WTC11 (cell line): ENCODE data around the gene VPS8. TPM values are rescaled to one million over a fixed set of nuclear protein-coding genes. Genes with fewer than 3 reads are reported as not detected.

Source experiments
- ATAC-seq: fragments of 200-7000 bp; cut with Tn5 transposase; 2 replicates; pipeline ENCODE4 v1.10.0; 2021; ENCODE audit warnings: mild to moderate bottlenecking, moderate library complexity
- CTCF ChIA-PET: fragments of 300-600 bp; sonication (Branson Sonifier 250); formaldehyde crosslinking; loops from one replicate; lab custom pipeline; 2021; ENCODE audit warnings: antibody characterized with exemption; lab: Charles Lee
- POLR2A ChIA-PET: fragments of 350-600 bp; sonication (Branson Sonifier 250); formaldehyde crosslinking; loops from one replicate; lab custom pipeline; 2021; ENCODE audit warnings: antibody characterized with exemption; lab: Charles Lee
- DNase-seq: peaks from one replicate; pipeline ENCODE4 v3.0.0; 2021; ENCODE audit warnings: low spot score
- H3K27ac Mint-ChIP-seq: 2 replicates; pipeline ENCODE4 v1.8.0; 2021; ENCODE audit warnings: mixed read lengths
- H3K27me3 Mint-ChIP-seq: 2 replicates; pipeline ENCODE4 v1.8.0; 2021; ENCODE audit warnings: low read depth, mild to moderate bottlenecking, moderate library complexity, mixed read lengths
- H3K36me3 Mint-ChIP-seq: 2 replicates; pipeline ENCODE4 v1.8.0; 2021; ENCODE audit warnings: mixed read lengths
- H3K4me1 Mint-ChIP-seq: 2 replicates; pipeline ENCODE4 v1.8.0; 2022; ENCODE audit warnings: mixed read lengths
- H3K4me3 Mint-ChIP-seq: 2 replicates; pipeline ENCODE4 v1.8.0; 2021; ENCODE audit warnings: mild to moderate bottlenecking, moderate library complexity, mixed read lengths
- H3K9me3 Mint-ChIP-seq: 2 replicates; pipeline ENCODE4 v1.8.0; 2021; ENCODE audit warnings: mixed read lengths
- CBFB ChIP-seq: sonication (generic); formaldehyde crosslinking; IDR thresholded peaks from 2 replicates; pipeline ENCODE4 v1.8.1; 2022; ENCODE audit warnings: mild to moderate bottlenecking, low read depth, missing genetic modification reagents
- ETV6 ChIP-seq: sonication (generic); formaldehyde crosslinking; IDR thresholded peaks from 2 replicates; pipeline ENCODE4 v1.8.1; 2022; ENCODE audit warnings: mild to moderate bottlenecking, missing genetic modification reagents
- FOXJ3 ChIP-seq: sonication (generic); formaldehyde crosslinking; IDR thresholded peaks from 2 replicates; pipeline ENCODE4 v1.9.0; 2021; ENCODE audit warnings: missing genetic modification reagents, mild to moderate bottlenecking, borderline replicate concordance
- HMGA2 ChIP-seq: fragments of 250-450 bp; sonication (Bioruptor Pico); IDR thresholded peaks from 2 replicates; pipeline ENCODE4 v1.4.0; 2021; ENCODE audit warnings: mild to moderate bottlenecking, moderate library complexity
- JAZF1 ChIP-seq: fragments of 250-450 bp; sonication (Bioruptor Pico); IDR thresholded peaks from 2 replicates; pipeline ENCODE4 v1.9.0; 2021; ENCODE audit warnings: moderate library complexity, mild to moderate bottlenecking, inconsistent platforms
- KAT7 ChIP-seq: sonication (generic); formaldehyde crosslinking; IDR thresholded peaks from 2 replicates; pipeline ENCODE4 v1.8.1; 2023; ENCODE audit warnings: missing genetic modification reagents, mild to moderate bottlenecking, borderline replicate concordance
- NR2C2 ChIP-seq: sonication (generic); formaldehyde crosslinking; IDR thresholded peaks from 2 replicates; pipeline ENCODE4 v1.8.0; 2022; ENCODE audit warnings: mild to moderate bottlenecking, missing genetic modification reagents
- NR3C1 ChIP-seq: sonication (generic); formaldehyde crosslinking; conservative IDR thresholded peaks from 2 replicates; pipeline ENCODE4 v1.8.1; 2023; ENCODE audit warnings: low read depth, mild to moderate bottlenecking, missing genetic modification reagents
- RELA ChIP-seq: sonication (generic); formaldehyde crosslinking; IDR thresholded peaks from 2 replicates; pipeline ENCODE4 v1.8.1; 2022; ENCODE audit warnings: missing genetic modification reagents, mild to moderate bottlenecking, borderline replicate concordance
- TEAD1 ChIP-seq: sonication (generic); formaldehyde crosslinking; IDR thresholded peaks from 2 replicates; pipeline ENCODE4 v1.8.0; 2022; ENCODE audit warnings: mild to moderate bottlenecking, missing genetic modification reagents
- TP53 ChIP-seq: sonication (generic); formaldehyde crosslinking; IDR thresholded peaks from 2 replicates; pipeline ENCODE4 v1.8.1; 2023; ENCODE audit warnings: mild to moderate bottlenecking, missing genetic modification reagents
- ZNF121 ChIP-seq: sonication (generic); formaldehyde crosslinking; IDR thresholded peaks from 2 replicates; pipeline ENCODE4 v1.8.0; 2023; ENCODE audit warnings: missing genetic modification reagents
- ZNF232 ChIP-seq: sonication (generic); formaldehyde crosslinking; IDR thresholded peaks from 2 replicates; pipeline ENCODE4 v1.8.0; 2022; ENCODE audit warnings: mild to moderate bottlenecking, missing genetic modification reagents
- ZNF396 ChIP-seq: fragments of 250-450 bp; sonication (Bioruptor Pico); IDR thresholded peaks from 2 replicates; pipeline ENCODE4 v1.8.0; 2021; ENCODE audit warnings: mild to moderate bottlenecking, moderate library complexity, borderline replicate concordance
- ZNF423 ChIP-seq: fragments of 250-450 bp; sonication (Bioruptor Pico); IDR thresholded peaks from 2 replicates; pipeline ENCODE4 v2.1.2; 2022; ENCODE audit warnings: mild to moderate bottlenecking, moderate library complexity
- total RNA-seq: library from RNA; stranded (reverse); gene quantifications from 3 replicates; pipeline ENCODE4 v1.2.3, GENCODE V29; 2021
- TF ChIP-seq, protein P1 (sequence below): sonication (generic); formaldehyde crosslinking; IDR thresholded peaks from 2 replicates; pipeline ENCODE4 v1.8.0; 2022; ENCODE audit warnings: missing genetic modification reagents
- TF ChIP-seq, protein P2 (sequence below): sonication (generic); formaldehyde crosslinking; IDR thresholded peaks from 2 replicates; pipeline ENCODE4 v1.8.0; 2022; ENCODE audit warnings: mild to moderate bottlenecking, missing genetic modification reagents
- TF ChIP-seq, protein P3 (sequence below): sonication (generic); formaldehyde crosslinking; conservative IDR thresholded peaks from 2 replicates; pipeline ENCODE4 v1.8.1; 2023; ENCODE audit warnings: mild to moderate bottlenecking, low read depth, missing genetic modification reagents, moderate library complexity
- TF ChIP-seq, protein P4 (sequence below): sonication (generic); formaldehyde crosslinking; IDR thresholded peaks from 2 replicates; pipeline ENCODE4 v1.8.1; 2022; ENCODE audit warnings: missing genetic modification reagents, borderline replicate concordance
- TF ChIP-seq, protein P5 (sequence below): sonication (generic); formaldehyde crosslinking; IDR thresholded peaks from 2 replicates; pipeline ENCODE4 v1.8.1; 2023; ENCODE audit warnings: mild to moderate bottlenecking, missing genetic modification reagents, moderate library complexity
- TF ChIP-seq, protein P6 (sequence below): sonication (generic); formaldehyde crosslinking; IDR thresholded peaks from 2 replicates; pipeline ENCODE4 v1.8.1; 2022; ENCODE audit warnings: low read depth, missing genetic modification reagents, borderline replicate concordance

VPS8 gene
- total RNA-seq, 1 experiment from 2014 or later, result 44.9 TPM

DNA sequence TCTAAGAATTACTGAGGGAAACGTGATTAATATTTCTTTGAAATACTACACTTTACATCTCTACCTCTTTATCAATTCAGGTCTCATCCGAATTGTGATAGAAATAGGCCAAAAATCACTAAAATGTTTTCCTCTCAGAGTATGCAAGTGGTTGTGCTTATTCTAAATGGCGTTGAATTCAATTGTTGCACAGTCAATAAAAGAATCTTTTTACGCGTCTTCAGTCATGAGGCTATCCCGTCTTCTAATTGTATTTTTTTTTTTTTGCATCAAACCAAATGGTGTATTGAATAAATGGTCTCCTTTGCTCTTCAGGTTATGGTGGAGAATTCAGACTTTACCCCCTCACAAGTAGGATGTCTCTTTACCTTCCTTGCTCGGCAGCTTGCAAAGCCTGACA is 112.6 kb downstream of the VPS8 start:
- H3K4me1 Mint-ChIP-seq, result no peaks in the 10 kb centered on the region
- no peaks in the 10 kb centered on the region for H3K27me3 Mint-ChIP-seq
- 0 out of 2 replicates have a peak overlapping the region, but pooled peaks have one; percentile 5 for H3K27ac Mint-ChIP-seq
- CTCF ChIA-PET, result no interaction called here
- DNase-seq, result no peak
- H3K4me3 Mint-ChIP-seq, result no peak overlapping the region
- H3K36me3 Mint-ChIP-seq, result peaks cover 9% of the 10 kb centered on the region
- TF ChIP-seq, protein P1, sequence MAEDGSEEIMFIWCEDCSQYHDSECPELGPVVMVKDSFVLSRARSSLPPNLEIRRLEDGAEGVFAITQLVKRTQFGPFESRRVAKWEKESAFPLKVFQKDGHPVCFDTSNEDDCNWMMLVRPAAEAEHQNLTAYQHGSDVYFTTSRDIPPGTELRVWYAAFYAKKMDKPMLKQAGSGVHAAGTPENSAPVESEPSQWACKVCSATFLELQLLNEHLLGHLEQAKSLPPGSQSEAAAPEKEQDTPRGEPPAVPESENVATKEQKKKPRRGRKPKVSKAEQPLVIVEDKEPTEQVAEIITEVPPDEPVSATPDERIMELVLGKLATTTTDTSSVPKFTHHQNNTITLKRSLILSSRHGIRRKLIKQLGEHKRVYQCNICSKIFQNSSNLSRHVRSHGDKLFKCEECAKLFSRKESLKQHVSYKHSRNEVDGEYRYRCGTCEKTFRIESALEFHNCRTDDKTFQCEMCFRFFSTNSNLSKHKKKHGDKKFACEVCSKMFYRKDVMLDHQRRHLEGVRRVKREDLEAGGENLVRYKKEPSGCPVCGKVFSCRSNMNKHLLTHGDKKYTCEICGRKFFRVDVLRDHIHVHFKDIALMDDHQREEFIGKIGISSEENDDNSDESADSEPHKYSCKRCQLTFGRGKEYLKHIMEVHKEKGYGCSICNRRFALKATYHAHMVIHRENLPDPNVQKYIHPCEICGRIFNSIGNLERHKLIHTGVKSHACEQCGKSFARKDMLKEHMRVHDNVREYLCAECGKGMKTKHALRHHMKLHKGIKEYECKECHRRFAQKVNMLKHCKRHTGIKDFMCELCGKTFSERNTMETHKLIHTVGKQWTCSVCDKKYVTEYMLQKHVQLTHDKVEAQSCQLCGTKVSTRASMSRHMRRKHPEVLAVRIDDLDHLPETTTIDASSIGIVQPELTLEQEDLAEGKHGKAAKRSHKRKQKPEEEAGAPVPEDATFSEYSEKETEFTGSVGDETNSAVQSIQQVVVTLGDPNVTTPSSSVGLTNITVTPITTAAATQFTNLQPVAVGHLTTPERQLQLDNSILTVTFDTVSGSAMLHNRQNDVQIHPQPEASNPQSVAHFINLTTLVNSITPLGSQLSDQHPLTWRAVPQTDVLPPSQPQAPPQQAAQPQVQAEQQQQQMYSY (CRISPR knock-in tag), result no peak
- TF ChIP-seq ZNF396 (CRISPR knock-in tag) (no peak), NR3C1 (CRISPR knock-in tag) (no peak), ZNF232 (CRISPR knock-in tag) (no peak), KAT7 (CRISPR knock-in tag) (no peak), TEAD1 (CRISPR knock-in tag) (no peak), TP53 (CRISPR knock-in tag) (no peak), NR2C2 (CRISPR knock-in tag) (no peak), JAZF1 (CRISPR knock-in tag) (no peak), HMGA2 (no peak)
- TF ChIP-seq, protein P2, sequence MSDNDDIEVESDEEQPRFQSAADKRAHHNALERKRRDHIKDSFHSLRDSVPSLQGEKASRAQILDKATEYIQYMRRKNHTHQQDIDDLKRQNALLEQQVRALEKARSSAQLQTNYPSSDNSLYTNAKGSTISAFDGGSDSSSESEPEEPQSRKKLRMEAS, result no peak
- TF ChIP-seq, protein P3, sequence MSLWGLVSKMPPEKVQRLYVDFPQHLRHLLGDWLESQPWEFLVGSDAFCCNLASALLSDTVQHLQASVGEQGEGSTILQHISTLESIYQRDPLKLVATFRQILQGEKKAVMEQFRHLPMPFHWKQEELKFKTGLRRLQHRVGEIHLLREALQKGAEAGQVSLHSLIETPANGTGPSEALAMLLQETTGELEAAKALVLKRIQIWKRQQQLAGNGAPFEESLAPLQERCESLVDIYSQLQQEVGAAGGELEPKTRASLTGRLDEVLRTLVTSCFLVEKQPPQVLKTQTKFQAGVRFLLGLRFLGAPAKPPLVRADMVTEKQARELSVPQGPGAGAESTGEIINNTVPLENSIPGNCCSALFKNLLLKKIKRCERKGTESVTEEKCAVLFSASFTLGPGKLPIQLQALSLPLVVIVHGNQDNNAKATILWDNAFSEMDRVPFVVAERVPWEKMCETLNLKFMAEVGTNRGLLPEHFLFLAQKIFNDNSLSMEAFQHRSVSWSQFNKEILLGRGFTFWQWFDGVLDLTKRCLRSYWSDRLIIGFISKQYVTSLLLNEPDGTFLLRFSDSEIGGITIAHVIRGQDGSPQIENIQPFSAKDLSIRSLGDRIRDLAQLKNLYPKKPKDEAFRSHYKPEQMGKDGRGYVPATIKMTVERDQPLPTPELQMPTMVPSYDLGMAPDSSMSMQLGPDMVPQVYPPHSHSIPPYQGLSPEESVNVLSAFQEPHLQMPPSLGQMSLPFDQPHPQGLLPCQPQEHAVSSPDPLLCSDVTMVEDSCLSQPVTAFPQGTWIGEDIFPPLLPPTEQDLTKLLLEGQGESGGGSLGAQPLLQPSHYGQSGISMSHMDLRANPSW (CRISPR knock-in tag), result no peak
- POLR2A ChIA-PET, result no interaction called here
- ATAC-seq, result no peak
- no peaks in the 10 kb centered on the region for H3K9me3 Mint-ChIP-seq

DNA sequence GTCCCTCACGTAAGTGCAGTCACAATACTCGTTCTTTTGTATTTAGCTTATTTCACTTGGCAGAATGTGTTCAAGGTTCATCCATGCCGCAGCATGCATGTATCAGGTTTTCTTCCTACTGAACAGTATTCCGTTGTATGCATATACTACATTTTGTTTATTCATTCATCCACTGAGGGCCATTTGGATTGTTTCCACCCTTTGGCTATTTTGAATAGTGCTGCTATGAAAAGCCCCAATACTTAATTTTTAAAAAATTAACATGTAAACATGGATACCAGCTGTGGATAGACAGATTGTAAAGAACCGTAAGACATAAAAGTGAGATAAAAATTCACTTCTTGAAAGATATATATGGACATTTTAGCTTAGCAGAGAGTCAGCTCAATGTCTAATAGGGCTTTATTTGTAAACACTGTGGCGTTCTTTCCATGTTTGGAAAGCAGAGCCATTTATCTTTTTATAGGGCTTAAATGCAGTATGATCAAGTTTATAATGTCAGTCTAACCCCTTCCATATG is 115.9 kb downstream of the VPS8 start:
- H3K9me3 Mint-ChIP-seq, result no peaks in the 10 kb centered on the region
- no peak for DNase-seq
- no peak overlapping the region for H3K4me3 Mint-ChIP-seq
- POLR2A ChIA-PET, result interaction anchor here (0.9 kb wide), 1 partner anchor 12 kb away, joined by 3 read pairs; no protein-coding TSS in a partner anchor
- H3K36me3 Mint-ChIP-seq, result peaks cover 16% of the 10 kb centered on the region
- ATAC-seq, result no peak
- no peak overlapping the region for H3K27ac Mint-ChIP-seq
- H3K4me1 Mint-ChIP-seq, result 0 out of 2 replicates have a peak, but pooled peaks cover 2% of the 10 kb centered on the region
- H3K27me3 Mint-ChIP-seq, result no peaks in the 10 kb centered on the region
- CTCF ChIA-PET, result interaction anchor here (1.1 to 2.1 kb wide), 3 partner anchors 38 to 143 kb away, joined by 3 to 5 read pairs (median 4); no protein-coding TSS in a partner anchor
- TF ChIP-seq RELA (CRISPR knock-in tag) (no peak), FOXJ3 (no peak), ZNF121 (no peak), ETV6 (CRISPR knock-in tag) (no peak), CBFB (no peak), HMGA2 (no peak), TP53 (CRISPR knock-in tag) (no peak), ZNF423 (CRISPR knock-in tag) (no peak)
- TF ChIP-seq, protein P4, sequence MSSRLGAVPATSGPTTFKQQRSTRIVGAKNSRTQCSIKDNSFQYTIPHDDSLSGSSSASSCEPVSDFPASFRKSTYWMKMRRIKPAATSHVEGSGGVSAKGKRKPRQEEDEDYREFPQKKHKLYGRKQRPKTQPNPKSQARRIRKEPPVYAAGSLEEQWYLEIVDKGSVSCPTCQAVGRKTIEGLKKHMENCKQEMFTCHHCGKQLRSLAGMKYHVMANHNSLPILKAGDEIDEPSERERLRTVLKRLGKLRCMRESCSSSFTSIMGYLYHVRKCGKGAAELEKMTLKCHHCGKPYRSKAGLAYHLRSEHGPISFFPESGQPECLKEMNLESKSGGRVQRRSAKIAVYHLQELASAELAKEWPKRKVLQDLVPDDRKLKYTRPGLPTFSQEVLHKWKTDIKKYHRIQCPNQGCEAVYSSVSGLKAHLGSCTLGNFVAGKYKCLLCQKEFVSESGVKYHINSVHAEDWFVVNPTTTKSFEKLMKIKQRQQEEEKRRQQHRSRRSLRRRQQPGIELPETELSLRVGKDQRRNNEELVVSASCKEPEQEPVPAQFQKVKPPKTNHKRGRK (CRISPR knock-in tag), result no peak
- TF ChIP-seq, protein P3 (CRISPR knock-in tag), result no peak
- TF ChIP-seq, protein P5, sequence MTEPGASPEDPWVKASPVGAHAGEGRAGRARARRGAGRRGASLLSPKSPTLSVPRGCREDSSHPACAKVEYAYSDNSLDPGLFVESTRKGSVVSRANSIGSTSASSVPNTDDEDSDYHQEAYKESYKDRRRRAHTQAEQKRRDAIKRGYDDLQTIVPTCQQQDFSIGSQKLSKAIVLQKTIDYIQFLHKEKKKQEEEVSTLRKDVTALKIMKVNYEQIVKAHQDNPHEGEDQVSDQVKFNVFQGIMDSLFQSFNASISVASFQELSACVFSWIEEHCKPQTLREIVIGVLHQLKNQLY (CRISPR knock-in tag), result no peak
- TF ChIP-seq, protein P6, sequence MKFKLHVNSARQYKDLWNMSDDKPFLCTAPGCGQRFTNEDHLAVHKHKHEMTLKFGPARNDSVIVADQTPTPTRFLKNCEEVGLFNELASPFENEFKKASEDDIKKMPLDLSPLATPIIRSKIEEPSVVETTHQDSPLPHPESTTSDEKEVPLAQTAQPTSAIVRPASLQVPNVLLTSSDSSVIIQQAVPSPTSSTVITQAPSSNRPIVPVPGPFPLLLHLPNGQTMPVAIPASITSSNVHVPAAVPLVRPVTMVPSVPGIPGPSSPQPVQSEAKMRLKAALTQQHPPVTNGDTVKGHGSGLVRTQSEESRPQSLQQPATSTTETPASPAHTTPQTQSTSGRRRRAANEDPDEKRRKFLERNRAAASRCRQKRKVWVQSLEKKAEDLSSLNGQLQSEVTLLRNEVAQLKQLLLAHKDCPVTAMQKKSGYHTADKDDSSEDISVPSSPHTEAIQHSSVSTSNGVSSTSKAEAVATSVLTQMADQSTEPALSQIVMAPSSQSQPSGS (CRISPR knock-in tag), result no peak
